Measurements from ENCODE around the gene SNAP29.
"Not testable (repeated sequence)": the region's sequence is repeated elsewhere in the genome, so short reads cannot be mapped to it uniquely, and the experiment has no call there.

Gene SNAP29

DNA sequence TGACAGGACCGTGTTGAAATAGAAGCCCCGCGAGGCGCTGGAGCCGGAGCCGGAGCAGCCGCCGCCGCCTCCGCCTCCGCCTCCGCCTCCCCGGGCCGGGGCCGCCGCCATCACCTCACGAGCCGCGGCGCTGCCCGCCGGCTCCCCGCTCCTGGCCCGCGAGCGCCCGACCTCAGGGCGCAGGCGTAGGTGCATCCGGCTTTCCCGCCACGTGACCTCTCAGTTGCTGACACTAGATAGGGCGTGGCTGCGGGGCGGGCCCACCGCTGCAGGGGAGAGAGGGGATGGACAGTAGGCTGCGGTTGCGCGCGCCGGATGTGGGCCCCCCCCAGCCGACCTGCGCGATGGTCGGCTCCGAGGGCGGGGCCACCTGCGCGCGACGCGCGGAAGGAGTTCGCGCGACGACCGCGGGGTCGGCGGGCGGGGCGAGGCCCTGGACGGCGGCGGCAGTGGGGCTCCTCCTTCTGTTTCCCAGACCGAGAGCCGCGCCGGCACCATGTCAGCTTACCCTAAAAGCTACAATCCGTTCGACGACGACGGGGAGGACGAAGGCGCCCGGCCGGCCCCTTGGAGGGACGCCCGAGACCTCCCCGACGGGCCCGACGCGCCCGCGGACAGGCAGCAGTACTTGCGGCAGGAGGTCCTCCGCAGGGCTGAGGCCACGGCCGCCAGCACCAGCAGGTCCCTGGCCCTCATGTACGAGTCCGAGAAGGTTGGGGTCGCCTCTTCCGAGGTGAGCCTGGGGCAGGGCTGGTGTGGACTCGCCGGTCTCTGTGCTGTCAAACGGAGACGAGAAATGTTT is at the start of gene SNAP29, which contains the start of gene PI4KA:
Gene SNAP29 (plus strand): TSS at position 393 of the 802 bp plus-strand sequence. CDS start 104 bp downstream, at position 497.
Gene PI4KA (minus strand): TSS at position 197 of the 802 bp plus-strand sequence. CDS start 86 bp downstream, at position 111.
- peak; percentile 53 to 98 (median 96) for DNase-seq

DNA sequence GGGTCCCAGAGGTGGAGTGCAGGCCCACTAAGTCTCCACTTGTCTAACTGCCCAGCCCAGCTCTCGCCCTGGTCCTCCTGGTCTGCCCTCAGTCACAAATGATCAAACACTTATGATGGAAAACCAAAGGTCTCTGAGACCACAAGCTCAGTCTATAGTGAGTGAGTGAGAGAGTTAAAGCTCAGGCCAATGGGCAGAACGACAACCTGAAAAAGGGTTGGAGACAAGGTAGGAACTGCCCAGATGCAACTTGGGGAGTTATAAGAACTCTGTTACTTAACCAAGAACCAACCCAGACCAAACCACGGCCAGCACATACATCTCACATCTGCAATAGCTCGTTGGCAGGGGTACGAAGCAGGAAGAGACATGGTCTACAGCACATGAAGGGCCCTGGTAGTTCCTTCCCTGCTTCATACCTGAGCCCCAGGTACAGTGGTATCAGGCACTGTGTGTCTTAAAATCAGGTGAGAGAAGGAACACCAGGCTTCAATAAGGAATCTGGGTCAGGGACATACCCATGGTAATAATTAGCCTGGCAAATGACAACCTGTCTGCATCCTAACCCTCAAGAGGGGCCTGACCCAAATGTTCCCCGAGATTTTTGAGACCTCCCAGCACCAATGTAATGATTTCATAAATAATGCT is 49.1 kb upstream of the SNAP29 start:
- DNase-seq, result no peak

DNA sequence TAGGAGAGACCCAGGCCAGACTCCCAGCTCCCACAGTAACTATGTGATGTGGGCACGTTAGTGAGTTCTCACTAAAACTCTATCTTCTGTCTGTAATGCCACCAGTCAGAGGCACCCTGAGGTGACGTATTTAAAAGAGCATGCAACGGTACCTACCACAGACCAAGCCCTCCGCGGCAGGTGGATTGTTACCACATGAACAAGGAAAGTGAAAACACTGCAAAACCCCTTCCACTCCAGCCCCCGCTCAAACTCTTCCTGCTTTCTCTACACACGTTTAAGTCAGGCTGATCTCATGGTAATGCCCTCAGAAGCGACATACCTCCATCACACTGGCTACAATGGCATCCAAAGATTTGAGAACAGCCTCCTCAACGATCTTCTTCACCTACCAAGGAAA is 48.2 kb upstream of the SNAP29 start:
- DNase-seq, result no peak

DNA sequence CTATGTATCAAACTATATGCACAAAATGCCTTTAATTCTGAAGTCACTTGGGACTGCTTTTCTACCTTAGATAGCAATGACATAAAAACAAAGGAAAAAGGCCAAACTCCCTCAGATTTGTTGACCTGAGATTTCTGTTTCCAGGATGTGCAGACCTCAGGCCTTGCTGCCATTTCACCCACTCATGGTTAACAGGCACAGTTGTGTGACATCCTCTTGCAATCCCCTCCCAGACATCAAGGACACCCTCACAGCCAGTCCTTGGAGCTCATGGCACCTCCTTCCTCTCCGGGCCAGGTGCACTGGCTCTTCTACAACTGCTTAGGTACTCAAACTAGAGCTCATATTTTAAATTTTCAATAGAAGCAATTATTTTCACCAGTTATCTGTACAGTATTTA is 47.6 kb upstream of the SNAP29 start:
- DNase-seq, result no peak

DNA sequence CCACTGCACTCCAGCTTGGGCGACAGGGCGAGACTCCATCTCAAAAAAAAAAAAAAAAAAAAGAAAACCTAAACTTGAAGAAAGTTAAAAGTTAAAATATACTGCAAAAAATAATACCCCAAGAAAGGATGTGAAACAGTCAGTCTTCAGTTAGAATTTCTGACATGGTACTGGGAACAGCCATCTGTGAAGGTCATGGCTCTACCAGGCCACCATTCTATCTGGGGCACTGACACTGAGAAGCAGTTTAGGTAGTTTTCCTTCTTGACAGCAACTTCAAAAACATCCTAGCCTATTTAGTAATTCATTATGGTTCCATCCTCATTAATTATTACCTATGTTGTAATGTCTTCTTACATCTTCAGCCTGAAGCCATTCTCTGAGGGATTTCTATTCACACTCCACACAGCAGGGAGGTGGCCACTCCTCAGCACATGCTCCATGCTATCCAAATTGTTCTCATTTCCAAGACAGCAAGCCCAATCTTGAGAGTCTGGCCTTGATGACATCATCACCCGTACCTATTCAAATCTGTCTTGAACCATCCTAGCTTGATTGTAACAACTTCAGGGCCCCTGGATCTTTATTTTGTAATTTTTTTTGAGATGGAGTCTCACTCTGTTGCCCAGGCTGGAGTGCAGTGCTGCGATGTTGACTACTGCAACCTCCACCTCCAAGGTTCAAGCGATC is 46.7 kb upstream of the SNAP29 start:
- no peak for DNase-seq

DNA sequence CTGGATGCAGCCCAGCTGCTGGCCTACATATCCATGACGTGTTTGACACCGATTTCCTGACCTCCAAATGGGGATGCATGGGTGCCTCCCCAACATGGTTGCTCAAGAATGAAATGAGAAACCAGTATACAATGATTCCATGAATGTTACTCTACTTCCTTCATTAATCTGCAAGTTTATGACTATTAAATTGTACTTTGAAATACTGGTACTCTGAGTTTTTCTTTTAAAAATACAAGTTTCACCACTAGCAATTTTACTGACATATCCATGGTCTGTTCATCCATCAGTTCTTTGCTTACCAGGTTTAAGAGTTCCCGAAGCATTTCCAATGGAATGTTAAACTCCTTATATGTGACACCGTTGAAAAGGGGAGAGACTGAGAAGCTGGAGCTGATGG is 45.8 kb upstream of the SNAP29 start:
- DNase-seq, result no peak

DNA sequence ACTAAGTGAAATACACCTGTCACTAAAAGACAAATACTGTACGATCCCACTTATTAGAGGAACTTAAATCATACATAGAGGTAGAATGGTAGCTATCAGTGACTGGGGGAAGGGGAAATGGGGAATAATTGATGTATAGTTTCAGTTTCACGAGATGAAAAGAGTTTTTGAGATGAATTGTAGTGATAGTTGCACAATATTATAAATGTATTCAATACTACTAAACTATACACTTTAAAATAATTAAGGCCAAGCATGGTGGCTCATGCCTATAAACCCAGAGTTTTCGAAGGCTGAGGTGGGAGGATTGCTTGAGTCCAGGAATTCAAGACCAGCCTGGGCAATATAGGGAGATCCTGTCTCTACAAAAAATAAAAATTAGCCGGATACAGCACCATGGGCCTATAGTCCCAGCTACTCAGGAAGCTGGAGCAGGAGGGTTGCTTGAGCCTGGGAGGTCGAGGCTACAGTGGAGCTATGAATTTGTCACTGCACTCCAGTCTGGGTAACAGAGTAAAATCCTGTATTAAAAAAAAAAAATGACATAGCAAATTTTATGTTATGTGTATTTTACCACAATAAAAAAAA is 44.5 kb upstream of the SNAP29 start:
- DNase-seq, result no peak

DNA sequence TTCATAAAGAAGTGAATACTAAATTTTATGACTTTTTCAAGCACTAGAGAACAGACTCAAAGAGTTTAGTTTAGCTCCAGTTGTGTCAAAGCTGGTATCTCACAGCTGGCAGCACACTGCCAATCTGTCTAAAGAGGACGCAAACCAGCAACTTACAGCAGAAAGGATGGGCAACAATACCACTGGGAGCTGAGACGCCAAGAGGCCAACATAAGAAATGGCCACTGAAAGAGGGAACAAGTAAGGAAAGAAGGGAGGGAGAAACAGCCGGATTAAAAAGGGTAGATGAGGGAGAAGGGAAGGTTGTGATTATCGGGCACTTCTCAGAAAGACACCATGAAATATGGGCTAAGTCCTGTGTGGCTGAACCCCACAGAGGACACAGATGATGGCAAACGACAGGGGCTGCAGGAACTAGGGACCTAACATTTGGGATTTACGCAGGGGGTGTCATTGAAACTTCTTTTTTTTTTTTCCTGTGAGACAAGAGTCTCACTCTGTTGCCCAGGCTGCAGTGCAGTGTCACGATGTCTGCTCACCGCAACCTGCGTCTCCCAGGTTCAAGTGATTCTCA is 43.2 kb upstream of the SNAP29 start:
- DNase-seq, result no peak

DNA sequence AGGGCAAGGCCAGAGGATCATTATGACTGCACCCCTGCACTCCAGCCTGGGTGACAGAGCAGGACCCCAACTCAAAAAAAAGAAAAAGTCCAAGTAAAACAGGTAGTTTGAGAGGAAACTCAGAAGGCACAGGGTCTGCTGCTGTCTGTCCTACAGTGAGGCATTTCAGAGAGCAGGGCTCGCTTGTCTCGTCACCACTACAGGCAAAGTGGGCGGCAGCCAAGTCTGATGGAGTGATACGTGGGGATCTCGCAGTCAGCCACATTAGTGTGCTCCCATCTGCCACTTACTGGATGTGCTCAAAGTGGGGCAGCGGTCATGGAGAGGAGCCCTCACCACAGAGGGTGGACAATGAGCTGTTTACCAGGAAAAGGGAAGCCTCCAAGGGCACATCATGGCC is 42.2 kb upstream of the SNAP29 start:
- DNase-seq, result peak in 34 of 58 donors; percentile 4 to 75 (median 38)

DNA sequence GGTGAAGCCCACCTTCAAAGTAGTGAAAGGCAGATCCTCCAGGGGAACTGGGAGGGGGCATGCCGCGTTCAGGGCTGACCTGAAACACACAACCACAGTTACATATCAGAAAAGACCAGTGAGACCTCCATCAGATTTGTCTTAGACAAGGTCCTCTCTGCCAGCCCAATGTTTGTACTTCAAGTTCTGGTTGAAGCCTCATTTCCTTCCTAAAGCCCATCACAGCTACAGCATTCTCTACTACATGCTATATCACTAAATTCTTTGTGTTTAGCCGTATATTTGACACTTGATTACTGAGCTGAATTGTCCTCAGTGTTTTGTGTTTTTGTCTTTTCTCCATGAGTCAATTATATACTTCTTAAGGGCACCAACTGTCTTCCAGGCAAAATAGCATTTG is 40.3 kb upstream of the SNAP29 start:
- no peak for DNase-seq

DNA sequence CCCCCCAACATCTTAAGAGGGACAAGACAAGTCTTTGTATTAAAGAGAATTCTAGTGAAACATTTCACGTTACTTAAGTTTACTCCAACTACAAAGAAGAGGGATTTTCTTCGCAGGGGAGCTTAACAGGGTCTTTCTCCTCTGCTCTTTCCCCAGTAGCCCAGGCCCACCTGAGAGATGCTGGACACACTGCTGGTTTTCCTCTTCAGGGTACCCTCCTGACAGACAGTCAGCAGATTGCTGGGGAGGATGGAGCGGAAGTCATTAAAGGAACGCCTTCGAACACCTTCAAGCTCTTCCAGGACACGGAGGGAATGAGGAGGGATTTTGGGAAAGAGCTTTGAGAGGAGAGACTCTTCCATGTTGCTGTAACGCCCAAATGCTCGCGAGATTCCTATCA is 39.3 kb upstream of the SNAP29 start:
- no peak for DNase-seq

DNA sequence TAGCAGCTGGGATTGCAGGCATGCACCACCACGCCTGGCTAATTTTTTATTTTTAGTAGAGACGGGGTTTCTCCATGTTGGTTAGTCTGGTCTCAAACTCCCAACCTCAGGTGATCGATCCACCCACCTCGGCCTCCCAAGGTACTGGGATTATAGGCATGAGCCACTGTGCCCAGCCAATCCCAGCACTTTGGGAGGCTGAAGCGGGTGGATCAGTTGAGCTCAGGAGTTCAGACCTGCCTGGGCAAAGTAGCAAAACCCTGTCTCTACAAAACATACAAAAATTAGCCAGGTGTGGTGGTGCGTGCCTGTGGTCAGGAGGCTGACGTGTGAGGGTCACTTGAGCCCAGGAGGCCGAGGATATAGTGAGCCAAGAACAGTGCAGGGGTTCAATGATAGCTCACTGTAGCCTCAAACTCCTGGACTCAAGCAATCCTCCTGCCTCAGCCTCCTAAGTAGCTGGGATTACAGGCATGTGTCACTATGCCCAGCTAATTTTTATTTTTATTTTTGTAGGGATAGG is 37.0 kb upstream of the SNAP29 start:
- not testable (repeated sequence) for DNase-seq

DNA sequence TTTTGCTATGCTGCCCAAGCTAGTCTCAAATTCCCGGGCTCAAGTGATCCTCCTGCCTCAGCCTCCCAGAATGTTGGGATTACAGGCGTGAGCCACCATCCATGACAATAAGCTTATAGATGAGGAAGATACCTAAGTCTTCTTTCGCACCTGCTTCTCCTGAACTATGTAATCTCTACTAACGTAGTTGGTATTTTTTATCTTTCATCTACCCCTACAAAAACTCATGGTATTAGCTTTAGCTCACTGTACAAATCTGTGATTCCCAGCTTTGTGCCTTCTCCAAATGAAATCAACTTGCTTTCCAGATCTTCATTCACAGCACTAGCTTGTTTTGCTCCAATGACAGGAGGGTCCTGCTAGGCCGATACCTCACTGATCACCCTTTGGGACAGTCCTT is 36.6 kb upstream of the SNAP29 start:
- no peak for DNase-seq

DNA sequence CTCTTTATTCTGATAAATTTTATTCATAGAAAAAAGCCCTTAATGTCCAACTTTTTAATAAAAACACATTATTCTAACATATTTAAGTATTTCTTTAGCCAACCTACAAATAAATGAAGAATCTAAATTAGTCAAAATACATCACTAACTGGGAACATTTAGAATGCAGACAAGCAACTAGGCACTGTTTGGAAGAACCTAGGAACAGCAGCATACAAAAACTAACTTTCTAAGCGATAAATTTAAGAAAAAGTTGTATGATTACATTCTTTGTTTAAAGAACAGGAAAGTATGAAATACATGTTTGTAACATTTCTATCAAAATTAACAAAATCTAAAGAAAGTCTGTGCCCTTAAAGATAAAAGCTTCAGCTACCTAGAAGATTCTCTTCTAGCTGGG is 35.5 kb upstream of the SNAP29 start:
- no peak for DNase-seq

DNA sequence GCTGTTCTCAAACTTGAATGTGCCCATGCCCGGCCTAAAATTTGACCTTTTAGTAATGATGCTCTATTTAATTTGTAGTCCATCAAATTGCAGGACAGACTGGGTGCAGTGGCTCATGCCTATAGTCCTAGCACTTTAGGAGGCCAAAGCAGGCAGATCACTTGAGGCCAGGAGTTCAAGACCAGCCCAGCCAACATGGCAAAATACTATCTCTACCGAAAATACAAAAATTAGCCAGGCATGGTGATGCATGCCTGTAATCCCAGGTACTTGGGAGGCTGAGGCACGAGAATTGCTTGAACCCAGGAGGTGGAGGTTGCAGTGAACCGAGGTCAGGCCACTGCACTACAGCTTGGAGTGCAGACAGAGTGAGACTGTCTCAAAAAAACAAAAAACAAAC is 33.6 kb upstream of the SNAP29 start:
- not testable (repeated sequence) for DNase-seq

DNA sequence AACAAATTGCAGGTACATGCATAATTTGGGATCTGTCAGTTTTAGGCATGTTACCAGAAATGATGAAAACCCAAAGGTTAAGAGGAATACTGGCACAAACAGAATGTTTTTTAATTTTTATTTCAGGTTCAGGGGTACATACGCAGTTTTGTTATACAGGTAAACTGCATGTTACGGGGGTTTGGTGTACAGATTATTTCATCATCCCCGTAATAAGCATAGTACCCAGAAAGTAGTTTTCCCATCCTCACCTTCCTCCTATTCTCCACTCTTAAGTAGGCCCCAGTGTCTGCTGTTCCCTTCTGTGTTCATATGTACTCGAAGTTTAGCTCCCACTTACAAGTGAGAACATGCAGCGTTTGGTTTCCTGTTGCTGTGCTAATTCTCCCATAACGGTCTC is 33.2 kb upstream of the SNAP29 start:
- DNase-seq, result no peak

DNA sequence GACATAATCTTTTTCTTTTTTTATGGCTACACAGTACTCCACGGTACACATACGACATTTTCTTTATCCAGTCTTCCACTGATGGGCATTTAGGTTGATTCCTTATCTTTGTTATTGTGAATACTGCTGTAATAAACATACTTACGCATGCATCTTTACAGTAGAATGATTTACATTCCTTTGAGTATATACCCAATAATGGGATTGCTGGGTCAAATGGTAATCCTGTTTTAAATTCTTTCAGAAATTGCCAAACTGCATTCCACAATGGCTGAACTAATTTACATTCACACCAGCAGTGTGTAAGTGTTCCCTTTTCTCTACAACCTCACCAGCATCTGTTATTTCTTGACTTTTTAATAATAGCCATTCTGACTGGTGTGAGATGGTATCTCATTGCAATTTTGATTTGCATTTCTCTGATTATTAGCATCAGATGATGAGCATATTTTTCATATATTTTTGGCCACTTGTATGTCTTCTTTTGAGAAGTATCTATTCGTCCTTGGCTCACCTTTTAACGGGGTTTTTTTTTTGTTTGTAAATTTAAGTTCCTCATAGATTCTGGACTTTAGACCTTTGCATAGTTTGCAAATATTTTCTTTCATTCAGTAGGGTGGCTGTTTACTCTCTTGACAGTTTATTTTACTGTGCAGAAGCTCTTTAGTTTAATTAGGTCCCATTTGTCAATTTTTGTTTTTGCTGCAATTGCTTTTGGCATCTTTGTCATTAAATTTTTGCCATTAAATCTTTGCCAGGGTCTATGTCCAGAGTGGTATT is 32.2 kb upstream of the SNAP29 start:
- DNase-seq, result not testable (repeated sequence)

DNA sequence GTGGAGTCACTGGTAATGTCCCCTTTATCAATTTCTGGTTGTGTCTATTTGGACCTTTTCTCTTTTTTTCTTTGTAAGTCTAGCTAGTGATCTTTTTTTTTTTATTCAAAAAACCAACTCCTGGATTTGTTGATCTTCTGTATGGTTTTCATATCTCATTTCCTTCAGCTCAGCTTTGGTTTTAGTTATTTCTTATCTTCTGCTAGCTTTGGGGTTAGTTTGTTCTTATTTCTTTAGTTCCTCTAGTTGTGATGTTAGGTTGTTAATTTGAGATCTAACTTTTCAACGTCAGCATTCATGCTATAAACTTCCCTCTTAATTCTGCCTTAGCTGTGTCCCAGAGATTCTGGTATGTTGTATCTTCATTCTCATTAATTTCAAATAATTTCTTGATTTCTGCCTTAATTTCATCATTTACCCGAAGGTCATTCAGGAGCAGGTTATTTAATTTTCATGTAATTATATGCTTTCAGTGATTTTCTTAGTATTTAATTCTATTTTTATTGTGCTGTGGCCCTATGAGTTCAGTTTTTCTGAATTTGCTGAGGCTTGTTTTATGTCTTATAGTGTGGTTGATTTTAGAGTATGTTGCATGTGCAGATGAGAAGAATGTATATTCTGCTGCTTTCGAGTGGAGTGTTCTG is 29.2 kb upstream of the SNAP29 start:
- DNase-seq, result no peak

DNA sequence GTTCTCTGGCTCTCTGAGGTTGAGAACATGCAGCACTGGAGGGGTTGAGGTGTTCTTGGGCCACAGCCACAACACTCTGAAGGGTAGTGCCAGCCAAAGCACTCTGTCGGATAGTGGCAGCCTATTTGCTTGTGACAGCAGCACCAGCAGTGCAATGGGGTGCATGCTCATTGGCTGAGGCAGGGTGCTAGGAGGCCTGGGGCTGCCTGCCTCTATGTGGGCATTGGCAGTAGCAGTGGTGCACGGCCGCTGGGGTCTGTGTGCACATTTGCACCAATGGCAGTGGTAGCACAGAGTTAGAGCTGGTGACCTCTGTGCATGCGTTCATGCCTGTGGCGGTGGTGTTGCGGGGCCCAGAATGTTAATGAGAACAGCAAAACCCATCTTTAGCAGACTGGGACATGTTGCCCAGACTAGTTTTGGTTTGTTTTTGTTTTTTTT is 25.6 kb upstream of the SNAP29 start:
- no peak for DNase-seq

DNA sequence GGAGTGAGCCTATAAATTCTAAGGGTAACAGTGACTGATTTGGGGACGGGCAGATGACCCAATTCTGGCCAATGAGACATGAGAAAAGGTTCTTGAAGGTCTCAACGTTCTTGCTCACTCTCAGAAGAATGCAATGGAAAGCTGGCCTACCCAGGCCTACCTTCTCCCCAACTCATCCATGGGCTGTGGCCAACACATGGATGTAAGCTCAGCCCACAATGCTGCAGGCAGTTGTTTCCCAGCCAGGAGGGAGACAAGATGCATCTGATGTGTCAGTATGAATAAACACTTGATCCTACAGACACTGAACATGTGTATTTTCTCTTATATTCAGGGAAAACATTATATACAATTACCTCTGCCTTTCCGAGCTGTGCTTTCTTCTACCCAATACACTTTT is 24.6 kb upstream of the SNAP29 start:
- DNase-seq, result no peak
